HG03108 (cell line): Measurements from ENCODE around the gene MED15.
"Not testable (repeated sequence)": the region's sequence is repeated elsewhere in the genome, so short reads cannot be mapped to it uniquely, and the experiment has no call there.

ENCODE experiments used
- ATAC-seq: cut with Tn5 transposase; IDR thresholded peaks from one replicate; pipeline ENCODE4 v1.9.1; 2021; ENCODE audit warnings: moderate library complexity; ENCODE audit not compliant: unreplicated experiment

Gene MED15

GRCh38 chr22:20507253-20508066 lies at the start of gene MED15:
TSS of gene MED15 (plus strand) at chr22:20507610. CDS start at chr22:20507679, 69 bp downstream.
- peak; percentile 76 for ATAC-seq

- ATAC-seq = no peak
Observed at GRCh38 chr22:20458530-20459151, 48.8 kb upstream of the MED15 start.

- ATAC-seq = no peak
Observed at GRCh38 chr22:20459152-20459542, 48.3 kb upstream of the MED15 start.

GRCh38 chr22:20459862-20460261 lies 47.5 kb upstream of the MED15 start:
- ATAC-seq = no peak

GRCh38 chr22:20463324-20464095 lies 43.9 kb upstream of the MED15 start:
- no peak for ATAC-seq

- ATAC-seq = no peak
Observed at GRCh38 chr22:20464096-20464614, 43.3 kb upstream of the MED15 start.

- no peak for ATAC-seq
Observed at GRCh38 chr22:20464912-20465758, 42.3 kb upstream of the MED15 start.

GRCh38 chr22:20465759-20466077 lies 41.7 kb upstream of the MED15 start:
- ATAC-seq = no peak

- ATAC-seq = no peak
Observed at GRCh38 chr22:20466659-20467379, 40.6 kb upstream of the MED15 start.

- no peak for ATAC-seq
Observed at GRCh38 chr22:20469110-20469868, 38.1 kb upstream of the MED15 start.

GRCh38 chr22:20470525-20470924 lies 36.9 kb upstream of the MED15 start:
- not testable (repeated sequence) for ATAC-seq

- no peak for ATAC-seq
Observed at GRCh38 chr22:20471126-20471833, 36.1 kb upstream of the MED15 start.

- no peak for ATAC-seq
Observed at GRCh38 chr22:20472629-20473442, 34.6 kb upstream of the MED15 start.

- ATAC-seq = no peak
Observed at GRCh38 chr22:20475115-20475436, 32.3 kb upstream of the MED15 start.

- ATAC-seq = not testable (repeated sequence)
Observed at GRCh38 chr22:20475569-20475968, 31.8 kb upstream of the MED15 start.

GRCh38 chr22:20478059-20478458 lies 29.4 kb upstream of the MED15 start:
- ATAC-seq = not testable (repeated sequence)

GRCh38 chr22:20479612-20480196 lies 27.7 kb upstream of the MED15 start:
- no peak for ATAC-seq

GRCh38 chr22:20483143-20483506 lies 24.3 kb upstream of the MED15 start:
- not testable (repeated sequence) for ATAC-seq
